ENCODE measurements around the gene C3orf70. TPM values are rescaled to one million over a fixed set of nuclear protein-coding genes. Genes with fewer than 3 reads are reported as not detected.

C3orf70 gene
- polyA plus RNA-seq, 4 donors, result 0.67 to 5.1 (median 2.9) TPM

Other genes with a start within 250 kb of the C3orf70 start
- 10 to 100 TPM; 12.2 to 29.5 (median 14.5) TPM for gene EHHADH, start 101.0 kb upstream of the C3orf70 start, polyA plus RNA-seq
- 10 to 100 TPM; 20.3 to 59.4 (median 36.6) TPM for gene MAP3K13, start 210.1 kb upstream of the C3orf70 start, polyA plus RNA-seq

All from small intestine (tissue), 4 donors.